CD14-positive monocyte (primary cell): ENCODE data around the gene NUDT2. TPM values are rescaled to one million over a fixed set of nuclear protein-coding genes. Genes with fewer than 3 reads are reported as not detected.

Experiments
- DNase-seq, 3 donors: peaks; one replicate each; pipeline ENCODE4 v3.0.0-alpha.2; 2011 to 2022
- H2AFZ ChIP-seq: 2 replicates; pipeline ENCODE4 v1.6.0; 2012; ENCODE audit warnings: mild to moderate bottlenecking, low read depth, low read length, inconsistent platforms; ENCODE audit not compliant: insufficient read depth, poor library complexity, severe bottlenecking
- H3K27ac ChIP-seq, 2 donors: 1 replicate in 1 of 2; 2 replicates in 1 of 2; pipeline ENCODE4 v1.5.1; 2012 to 2013; ENCODE audit warnings: low read length in 2 of 2, control low read depth in 1 of 2, inconsistent platforms in 1 of 2, low read depth in 1 of 2, mild to moderate bottlenecking in 1 of 2
- H3K27me3 ChIP-seq, 2 donors: one replicate each; pipeline versions ENCODE4 v1.6.0 to v1.6.1; 2011 to 2013; ENCODE audit warnings: low read length in 2 of 2; ENCODE audit not compliant: control insufficient read depth in 2 of 2, insufficient read depth in 2 of 2
- H3K36me3 ChIP-seq, 2 donors: replicated peaks in 1 of 2; 1 replicate in 1 of 2; 2 replicates in 1 of 2; pipeline versions ENCODE4 v1.5.1 to v1.6.1; 2012 to 2013; ENCODE audit warnings: low read length in 2 of 2, control low read depth in 1 of 2, inconsistent platforms in 1 of 2, mild to moderate bottlenecking in 1 of 2; ENCODE audit not compliant: insufficient read depth in 2 of 2, control insufficient read depth in 1 of 2
- H3K4me1 ChIP-seq, 2 donors: 1 replicate in 1 of 2; 2 replicates in 1 of 2; pipeline versions ENCODE4 v1.5.1 to v1.6.1; 2012 to 2013; ENCODE audit warnings: low read length in 2 of 2, control low read depth in 1 of 2, inconsistent platforms in 1 of 2, mild to moderate bottlenecking in 1 of 2, moderate library complexity in 1 of 2; ENCODE audit not compliant: insufficient read depth in 2 of 2, control insufficient read depth in 1 of 2
- H3K4me2 ChIP-seq: replicated peaks from 2 replicates; pipeline ENCODE3; 2012; ENCODE audit warnings: low read length, moderate library complexity, mild to moderate bottlenecking; ENCODE audit not compliant: poor library complexity, severe bottlenecking; ENCODE audit errors: extremely low read depth
- H3K4me3 ChIP-seq, 3 experiments: fragments of 200-600 bp in 1 of 3; sonication (generic) in 1 of 3; replicated peaks in 1 of 3; 1 replicate in 2 of 3; 2 replicates in 1 of 3; pipeline ENCODE4 v1.5.1; 2011 to 2013; ENCODE audit warnings: low read length in 3 of 3, mild to moderate bottlenecking in 3 of 3, control low read depth in 2 of 3, low read depth in 2 of 3, inconsistent platforms in 1 of 3, moderate library complexity in 1 of 3
- H3K79me2 ChIP-seq: 2 replicates; pipeline ENCODE4 v1.6.0; 2012; ENCODE audit warnings: mild to moderate bottlenecking, control low read depth, inconsistent platforms, low read length, moderate library complexity; ENCODE audit not compliant: insufficient read depth
- H3K9ac ChIP-seq: 2 replicates; pipeline ENCODE4 v1.6.0; 2017; ENCODE audit warnings: low read length, mild to moderate bottlenecking; ENCODE audit not compliant: insufficient read depth, poor library complexity, severe bottlenecking
- H3K9me3 ChIP-seq, 2 donors: replicated peaks in 1 of 2; 1 replicate in 1 of 2; 2 replicates in 1 of 2; pipeline versions ENCODE4 v1.5.1 to v1.6.1; 2012 to 2013; ENCODE audit warnings: low read length in 2 of 2, control low read depth in 1 of 2; ENCODE audit not compliant: control insufficient read depth in 1 of 2, insufficient read depth in 1 of 2
- H4K20me1 ChIP-seq: 2 replicates; pipeline ENCODE4 v1.6.0; 2012; ENCODE audit warnings: mild to moderate bottlenecking, low read length, control low read depth, moderate library complexity; ENCODE audit not compliant: insufficient read depth
- H3K27ac Mint-ChIP-seq, 7 donors: one replicate each; pipeline ENCODE4 v1.8.0; 2020; ENCODE audit warnings: mild to moderate bottlenecking in 7 of 7, mixed read lengths in 7 of 7, moderate library complexity in 6 of 7, inconsistent platforms in 2 of 7
- H3K27me3 Mint-ChIP-seq, 3 donors: one replicate each; pipeline ENCODE4 v1.8.0; 2021 to 2022; ENCODE audit warnings: low read depth in 3 of 3, mild to moderate bottlenecking in 3 of 3, mixed read lengths in 3 of 3, moderate library complexity in 3 of 3, inconsistent platforms in 1 of 3
- H3K36me3 Mint-ChIP-seq, 2 donors: one replicate each; pipeline ENCODE4 v1.8.0; 2020; ENCODE audit warnings: mixed read lengths in 2 of 2, inconsistent platforms in 1 of 2, mild to moderate bottlenecking in 1 of 2
- H3K4me1 Mint-ChIP-seq: one replicate; pipeline ENCODE4 v1.8.0; 2020; ENCODE audit warnings: mild to moderate bottlenecking, mixed read lengths
- H3K4me3 Mint-ChIP-seq, 2 donors: one replicate each; pipeline ENCODE4 v1.8.0; 2020; ENCODE audit warnings: mild to moderate bottlenecking in 2 of 2, mixed read lengths in 2 of 2, moderate library complexity in 1 of 2
- H3K9me3 Mint-ChIP-seq, 7 donors: one replicate each; pipeline ENCODE4 v1.8.0; 2020 to 2022; ENCODE audit warnings: mixed read lengths in 7 of 7, mild to moderate bottlenecking in 6 of 7, moderate library complexity in 6 of 7, inconsistent platforms in 2 of 7
- WGBS: methylation state at CpG from one replicate; pipeline ENCODE4 v1.1.5; 2013; ENCODE audit warnings: missing lambda C conversion rate; ENCODE audit not compliant: insufficient coverage; 5-methylcytosine and 5-hydroxymethylcytosine counted together
- intact Hi-C, 2 donors: fragments of 100-400 bp; cut with micrococcal nuclease; formaldehyde crosslinking; loops; one replicate each; pipeline versions ENCODE4 v1.15.0 to v1.15.1; 2023
- polyA plus RNA-seq, 3 donors: library from polyadenylated mRNA; depleted of rRNA in 1 of 3; unstranded in 2 of 3; stranded (reverse) in 1 of 3; fragments of 300-500 nt in 2 of 3; fragments of >200 nt in 1 of 3; fragmentation: Illumina TruSeq in 2 of 3; gene quantifications; 1 replicate in 2 of 3; 2 replicates in 1 of 3; pipeline ENCODE4 v1.2.3, GENCODE V29; 2012 to 2021
- TF ChIP-seq, protein P1 (sequence below): fragments of 200-600 bp; IDR thresholded peaks from one replicate; pipeline ENCODE4 v1.8.0; 2022; ENCODE audit warnings: antibody characterized with exemption, mild to moderate bottlenecking

The NUDT2 gene
- polyA plus RNA-seq, 3 donors: 24.4 to 56.9 (median 38.0) TPM

- H4K20me1 ChIP-seq: no peaks in the 10 kb centered on the region
- no peak overlapping the region for H3K9ac ChIP-seq
- H3K27me3 Mint-ChIP-seq: peaks cover 2 to 7% (median 3%) of the 10 kb centered on the region in 3 donors
- no peak overlapping the region for H3K4me3 Mint-ChIP-seq
- H3K4me1 Mint-ChIP-seq: peaks cover 6% of the 10 kb centered on the region
- H3K27ac ChIP-seq: no peak overlapping the region
- no peaks in the 10 kb centered on the region for H3K9me3 ChIP-seq
- H3K4me1 ChIP-seq: no peaks in the 10 kb centered on the region
- no peaks in the 10 kb centered on the region for H3K79me2 ChIP-seq
- no peaks in the 10 kb centered on the region for H3K36me3 ChIP-seq
- WGBS: 100% methylated on average over 2 of the region's 4 CpGs
- peaks cover 0 to 10% (median under 1%) of the 10 kb centered on the region in 7 donors for H3K9me3 Mint-ChIP-seq
- H2AFZ ChIP-seq: no peak overlapping the region
- TF ChIP-seq, protein P1, sequence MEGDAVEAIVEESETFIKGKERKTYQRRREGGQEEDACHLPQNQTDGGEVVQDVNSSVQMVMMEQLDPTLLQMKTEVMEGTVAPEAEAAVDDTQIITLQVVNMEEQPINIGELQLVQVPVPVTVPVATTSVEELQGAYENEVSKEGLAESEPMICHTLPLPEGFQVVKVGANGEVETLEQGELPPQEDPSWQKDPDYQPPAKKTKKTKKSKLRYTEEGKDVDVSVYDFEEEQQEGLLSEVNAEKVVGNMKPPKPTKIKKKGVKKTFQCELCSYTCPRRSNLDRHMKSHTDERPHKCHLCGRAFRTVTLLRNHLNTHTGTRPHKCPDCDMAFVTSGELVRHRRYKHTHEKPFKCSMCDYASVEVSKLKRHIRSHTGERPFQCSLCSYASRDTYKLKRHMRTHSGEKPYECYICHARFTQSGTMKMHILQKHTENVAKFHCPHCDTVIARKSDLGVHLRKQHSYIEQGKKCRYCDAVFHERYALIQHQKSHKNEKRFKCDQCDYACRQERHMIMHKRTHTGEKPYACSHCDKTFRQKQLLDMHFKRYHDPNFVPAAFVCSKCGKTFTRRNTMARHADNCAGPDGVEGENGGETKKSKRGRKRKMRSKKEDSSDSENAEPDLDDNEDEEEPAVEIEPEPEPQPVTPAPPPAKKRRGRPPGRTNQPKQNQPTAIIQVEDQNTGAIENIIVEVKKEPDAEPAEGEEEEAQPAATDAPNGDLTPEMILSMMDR: no peak
- intact Hi-C loops: no loop called here
- H3K36me3 Mint-ChIP-seq: peaks cover 0 to 2% of the 10 kb centered on the region in 2 donors
- DNase-seq: no peak
- H3K27ac Mint-ChIP-seq: peak overlapping the region in 1 of 7 donors; percentile 77
- H3K4me2 ChIP-seq: no peak overlapping the region
- H3K27me3 ChIP-seq: no peaks in the 10 kb centered on the region
- no peak overlapping the region for H3K4me3 ChIP-seq
Observed at GRCh38 chr9:34362614-34363214, 33.3 kb downstream of the NUDT2 start.

DNA sequence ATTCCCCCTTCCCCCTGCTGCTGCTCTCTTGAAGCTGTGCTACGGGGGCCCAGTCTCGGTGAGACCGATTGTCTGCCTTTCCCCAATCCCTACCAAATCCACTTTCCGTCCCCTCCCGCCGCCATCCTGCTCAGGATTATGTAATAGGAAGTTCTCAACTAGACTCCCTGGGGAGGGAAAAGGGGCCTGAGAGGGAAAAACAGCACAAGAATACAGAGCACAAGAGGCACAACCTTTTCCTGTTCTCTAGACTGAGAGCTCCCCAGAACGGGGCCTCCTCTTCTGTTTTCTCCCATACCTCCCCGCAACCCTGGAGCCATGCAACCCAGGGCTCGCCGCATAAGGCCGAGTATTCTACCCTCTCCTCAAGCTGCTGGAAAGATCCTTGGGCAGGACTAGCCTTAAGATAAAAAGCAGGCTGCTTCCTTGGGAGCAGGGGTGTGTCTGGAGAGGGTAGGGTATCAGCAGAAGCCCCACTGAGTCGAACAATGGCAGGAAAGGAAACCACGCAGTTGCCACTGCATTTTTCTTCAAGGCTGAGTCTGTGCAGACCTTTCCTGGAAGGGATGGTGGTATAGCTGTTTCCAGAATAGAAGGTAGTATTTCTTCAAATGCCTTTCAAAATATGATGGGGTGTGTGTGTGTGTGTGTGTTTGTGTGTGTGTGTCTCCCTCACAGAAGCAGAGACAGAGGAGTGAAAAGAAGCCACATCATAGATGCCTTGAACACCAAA lies 34.4 kb downstream of the NUDT2 start:
- DNase-seq: no peak
- Mint-ChIP-seq H3K4me1 (peaks cover 6% of the 10 kb centered on the region), H3K27ac (peak overlapping the region in 1 of 7 donors; percentile 10), H3K27me3 (peaks cover 2 to 7% (median 3%) of the 10 kb centered on the region in 3 donors), H3K9me3 (peaks cover 0 to 10% (median 2%) of the 10 kb centered on the region in 7 donors), H3K4me3 (no peak overlapping the region), H3K36me3 (peaks cover 2% of the 10 kb centered on the region in 2 donors)
- H2AFZ ChIP-seq: no peak overlapping the region
- H3K4me1 ChIP-seq: no peaks in the 10 kb centered on the region
- intact Hi-C loops: no loop called here
- no peaks in the 10 kb centered on the region for H3K79me2 ChIP-seq
- no peak overlapping the region for H3K9ac ChIP-seq
- 23% methylated on average over 3 of the region's 13 CpGs for WGBS
- TF ChIP-seq, protein P1: no peak
- H3K36me3 ChIP-seq: no peaks in the 10 kb centered on the region
- H3K27ac ChIP-seq: no peak overlapping the region
- H4K20me1 ChIP-seq: no peaks in the 10 kb centered on the region
- H3K4me2 ChIP-seq: no peak overlapping the region
- H3K27me3 ChIP-seq: no peaks in the 10 kb centered on the region
- H3K4me3 ChIP-seq: no peak overlapping the region
- no peaks in the 10 kb centered on the region for H3K9me3 ChIP-seq
